HG03103 (cell line): ENCODE results near the gene SLC22A23.

ENCODE experiments used
- ATAC-seq: cut with Tn5 transposase; IDR thresholded peaks from one replicate; pipeline ENCODE4 v1.9.1; 2021; ENCODE audit warnings: low read depth; ENCODE audit not compliant: unreplicated experiment

The SLC22A23 gene

DNA sequence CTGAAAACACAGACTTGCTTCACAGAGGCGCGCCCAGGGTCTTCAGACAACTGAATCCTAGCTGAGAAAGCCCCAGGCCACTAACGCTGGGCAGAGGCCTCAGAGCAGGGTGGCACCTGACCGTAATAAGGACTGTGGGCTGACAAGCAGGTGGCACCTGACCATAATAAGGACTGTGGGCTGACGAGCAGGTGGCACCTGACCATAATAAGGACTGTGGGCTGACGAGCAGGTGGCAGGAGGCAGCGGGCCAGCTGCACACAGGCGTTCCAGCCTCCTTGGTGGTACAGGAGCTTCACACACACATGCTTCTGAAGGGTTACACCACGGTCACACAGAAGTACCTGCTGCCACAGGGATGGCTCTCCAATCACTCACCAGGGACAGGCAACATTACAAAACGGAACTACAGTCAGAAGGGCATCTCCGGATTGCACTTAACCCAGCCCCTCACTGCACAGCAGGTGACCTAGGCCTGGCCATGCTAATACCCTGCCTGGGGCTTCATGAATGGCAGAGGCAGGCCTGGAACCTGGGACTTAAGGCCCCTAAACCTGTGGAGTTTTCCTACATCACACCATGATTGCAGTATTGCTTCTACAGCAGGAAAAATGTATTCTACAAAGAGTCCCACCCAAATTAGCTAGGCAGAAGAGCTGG is 147.3 kb downstream of the SLC22A23 start:
- ATAC-seq: no peak

DNA sequence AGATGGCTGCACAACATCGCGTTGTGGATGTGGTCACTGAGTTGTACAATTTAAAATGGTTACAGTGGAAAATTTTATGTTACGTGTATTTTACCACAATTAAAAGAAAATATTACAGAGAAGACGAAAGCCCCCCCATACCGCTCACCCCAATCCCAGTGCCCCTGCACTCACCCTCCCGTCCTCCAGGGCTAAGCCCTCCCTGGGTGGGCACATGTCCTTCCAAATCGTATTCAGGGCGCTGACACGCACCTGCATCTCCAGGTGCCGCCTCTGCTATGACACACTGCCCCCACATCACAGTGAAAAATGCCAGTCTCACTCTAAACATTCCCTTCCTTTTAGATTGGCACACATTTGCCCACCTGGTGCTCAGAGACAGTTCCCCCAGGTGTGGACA is 148.7 kb downstream of the SLC22A23 start:
- no peak for ATAC-seq

DNA sequence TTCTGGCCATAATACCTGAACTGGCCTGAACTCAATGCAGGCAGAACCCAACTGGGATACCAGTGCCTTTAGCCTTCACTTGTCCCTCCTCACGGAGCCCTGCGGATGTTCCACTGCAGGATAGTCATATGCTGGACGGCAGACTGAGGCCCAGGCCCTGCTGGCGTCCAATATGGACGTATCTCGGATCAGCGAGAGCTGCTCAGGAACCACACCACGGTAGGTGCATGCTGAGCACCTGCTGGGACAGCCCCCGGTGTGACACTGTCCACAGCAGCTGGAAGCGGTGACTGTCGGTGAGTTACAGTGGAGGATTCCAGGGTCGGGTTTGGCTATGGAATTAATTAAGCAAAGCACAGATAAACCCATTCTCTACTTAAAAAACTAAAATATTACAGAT is 149.4 kb downstream of the SLC22A23 start:
- no peak for ATAC-seq

DNA sequence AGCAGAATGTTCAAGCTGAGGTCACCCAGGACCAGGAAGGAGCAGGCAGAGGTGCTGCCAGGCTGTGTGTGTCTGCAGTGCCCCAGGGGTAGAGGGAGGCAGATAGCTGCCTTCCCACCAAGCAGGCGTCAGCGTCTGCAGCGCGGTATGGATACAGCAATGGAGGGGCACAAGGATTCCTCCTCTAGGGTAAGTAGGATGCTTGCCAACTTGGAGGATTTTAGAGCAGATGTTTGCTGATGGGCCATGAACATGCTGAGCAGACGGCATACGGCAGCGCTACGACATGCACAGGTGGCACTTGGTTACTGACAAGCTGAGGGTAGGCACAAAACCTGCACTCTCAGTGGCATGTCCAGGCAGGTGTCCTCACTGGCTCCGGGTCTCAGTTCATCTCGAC is 150.0 kb downstream of the SLC22A23 start:
- no peak for ATAC-seq

DNA sequence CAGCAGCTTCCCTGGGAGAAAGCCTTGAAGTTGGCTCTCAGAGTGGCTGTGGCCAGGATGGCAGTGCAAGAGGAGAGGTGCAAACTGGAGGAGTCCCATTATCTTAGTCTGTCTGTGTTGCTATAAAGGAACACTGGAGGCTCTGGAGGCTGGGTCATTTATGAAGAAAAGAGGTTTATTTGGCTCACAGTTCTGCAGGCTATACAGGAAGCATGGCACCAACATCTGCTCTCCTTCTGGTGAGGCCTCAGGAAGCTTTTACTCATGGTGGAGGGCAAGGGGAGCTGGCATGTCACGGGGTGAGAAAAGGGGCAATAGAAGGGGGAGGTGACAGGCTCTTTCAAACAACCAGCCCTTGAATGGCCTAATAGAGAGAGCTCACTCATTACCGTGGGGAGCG is 151.0 kb downstream of the SLC22A23 start:
- no peak for ATAC-seq

DNA sequence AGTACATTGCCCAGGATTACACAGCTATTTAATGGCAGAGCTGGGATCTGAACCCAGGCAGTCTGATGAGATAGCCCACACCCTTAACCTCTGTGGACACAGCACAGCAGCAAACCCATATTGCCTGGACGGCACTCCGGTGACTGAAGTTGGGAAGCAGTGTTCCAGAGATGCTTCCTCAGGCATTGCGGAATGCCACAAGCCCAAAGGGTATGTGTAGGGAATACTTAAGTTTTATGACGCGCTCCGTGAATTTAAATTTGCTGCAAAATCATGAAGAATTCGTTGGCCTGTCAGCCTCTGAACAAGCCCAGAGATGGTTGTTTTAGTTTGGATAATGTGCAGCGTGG is 151.7 kb downstream of the SLC22A23 start:
- ATAC-seq: no peak

DNA sequence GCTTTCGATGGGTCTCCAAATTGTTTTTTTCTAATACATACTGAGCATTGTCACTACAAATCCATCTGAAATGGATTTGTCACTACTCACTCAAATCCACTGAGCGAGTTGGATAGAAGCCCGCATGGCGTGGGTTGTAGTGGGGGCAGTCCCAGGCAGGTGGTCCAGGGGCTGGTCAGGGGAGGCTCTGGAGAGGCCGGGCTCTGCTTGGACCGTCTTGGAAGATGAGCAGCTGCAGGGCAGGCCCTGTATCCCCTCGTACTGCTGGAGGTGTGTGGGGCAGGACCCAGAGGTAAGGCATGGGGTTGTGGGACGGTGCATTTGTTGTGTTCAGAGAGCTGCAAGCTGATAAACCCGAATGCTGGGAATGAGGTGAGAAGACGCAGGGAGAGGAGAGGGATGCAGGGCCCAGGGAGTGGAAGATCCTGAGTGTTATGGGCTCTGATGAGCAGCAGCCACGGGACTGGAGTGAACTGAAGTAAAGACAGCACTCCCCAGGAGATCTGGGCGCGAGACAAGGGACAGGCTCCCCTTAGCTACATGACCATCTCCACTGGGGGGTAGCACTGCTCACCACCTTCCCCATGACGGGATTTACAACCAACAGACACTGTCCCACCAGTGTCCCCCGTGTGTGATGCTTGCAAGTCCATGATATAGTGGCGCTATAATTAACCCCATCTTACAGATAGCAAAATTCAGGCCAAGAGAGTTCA is 152.2 kb downstream of the SLC22A23 start:
- ATAC-seq: no peak

DNA sequence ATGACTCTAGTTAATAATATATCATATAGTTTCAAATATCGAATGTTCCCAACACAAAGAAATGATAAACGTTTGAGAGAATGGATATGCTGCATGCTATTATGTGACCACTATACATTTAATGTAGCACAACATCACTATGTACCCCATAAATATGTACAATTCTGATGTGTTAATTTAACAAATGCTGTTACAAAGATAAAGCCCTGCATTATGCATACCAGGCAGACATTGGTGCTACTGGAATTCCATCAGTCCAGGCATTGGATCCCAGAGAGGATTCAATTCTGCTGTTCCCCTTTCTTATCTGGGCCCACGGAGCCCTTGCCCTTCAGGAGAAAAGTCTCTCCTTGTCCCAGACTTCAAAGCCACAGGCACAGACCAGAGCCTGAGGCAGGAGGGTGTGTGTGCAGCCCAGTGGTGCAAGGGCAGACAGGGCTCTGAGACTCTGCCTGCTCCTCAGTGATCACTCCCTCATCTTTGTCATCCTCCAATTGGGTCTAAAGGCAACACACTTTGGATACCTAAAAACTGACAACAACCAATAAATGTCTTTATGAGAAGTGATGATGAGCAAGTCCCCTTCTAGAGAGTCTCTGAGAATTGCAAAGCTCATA is 152.9 kb downstream of the SLC22A23 start:
- ATAC-seq: no peak

DNA sequence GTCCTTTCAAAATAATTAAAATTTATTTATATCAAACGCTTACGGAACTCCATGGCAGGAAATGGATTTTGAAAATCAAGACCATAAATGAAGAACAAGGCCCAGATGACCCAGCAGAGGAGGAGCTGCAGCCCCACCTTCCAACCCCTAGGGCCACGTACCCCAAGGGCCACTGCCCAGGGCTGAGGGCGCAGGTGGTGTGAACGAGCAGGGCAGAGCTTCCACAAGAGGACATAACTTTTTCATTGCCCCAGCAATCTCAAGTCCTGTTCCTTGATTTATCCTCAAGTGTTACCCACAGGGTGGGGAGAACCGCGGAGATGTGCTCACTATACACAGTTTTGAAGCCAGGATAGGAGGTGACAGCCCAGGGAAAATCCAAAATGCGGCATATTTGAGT is 155.3 kb downstream of the SLC22A23 start:
- ATAC-seq: no peak

DNA sequence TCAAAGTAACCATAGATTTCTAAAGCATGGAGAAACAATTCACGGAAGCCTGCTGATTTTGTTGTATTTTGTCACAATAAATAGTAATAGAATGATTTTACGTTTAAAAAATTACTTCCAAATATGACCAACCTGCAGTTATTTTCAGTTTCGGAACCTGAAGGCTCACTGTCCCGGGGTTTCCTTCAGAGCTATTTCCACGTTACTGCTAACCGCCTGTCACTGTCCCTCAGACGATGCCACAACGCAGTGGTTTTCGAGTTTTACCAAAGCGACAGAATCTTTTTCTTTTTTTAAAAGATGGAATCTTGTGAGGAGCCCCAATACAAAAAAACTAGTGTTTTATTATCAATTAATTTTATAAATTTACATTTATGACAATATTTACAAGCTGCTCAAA is 157.6 kb downstream of the SLC22A23 start:
- no peak for ATAC-seq

DNA sequence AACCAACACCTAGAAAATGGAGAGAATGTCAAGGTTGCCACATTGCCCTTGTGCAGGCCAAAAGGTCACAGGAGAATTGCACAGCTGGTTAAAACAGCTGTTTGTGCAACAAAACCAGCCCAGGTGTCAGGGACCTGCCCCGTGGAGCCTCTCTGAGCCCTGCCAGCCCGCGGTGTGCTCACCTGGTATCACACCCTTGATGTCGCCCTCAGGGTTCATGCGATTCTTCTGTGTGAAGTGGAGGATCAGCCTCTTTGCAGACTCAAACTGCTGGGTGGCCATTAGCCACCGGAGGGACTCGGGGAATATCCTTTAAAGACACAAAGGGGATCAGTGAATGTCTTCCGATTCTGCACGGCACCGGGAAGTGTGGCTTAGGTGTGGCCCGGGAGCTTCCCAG is 158.9 kb downstream of the SLC22A23 start:
- ATAC-seq: no peak

DNA sequence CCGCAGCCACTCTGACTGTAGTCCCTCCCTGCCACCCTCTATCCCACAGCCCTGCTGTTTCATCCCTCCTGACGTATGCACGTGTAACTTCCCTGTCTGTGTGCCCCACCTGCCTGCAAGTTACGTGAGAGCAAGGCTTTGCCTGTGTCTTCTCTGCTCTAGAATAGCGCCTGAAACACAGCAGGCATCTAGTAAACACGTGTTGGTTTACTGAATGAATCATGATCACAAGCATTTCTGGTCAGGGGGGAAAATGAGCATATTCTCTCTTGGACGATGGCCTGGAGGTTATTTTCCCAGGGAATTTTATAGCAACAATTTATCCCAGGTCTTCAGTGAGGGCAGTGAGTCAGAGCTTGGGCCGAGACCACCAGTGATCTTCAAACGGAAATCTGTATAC is 159.8 kb downstream of the SLC22A23 start:
- no peak for ATAC-seq

DNA sequence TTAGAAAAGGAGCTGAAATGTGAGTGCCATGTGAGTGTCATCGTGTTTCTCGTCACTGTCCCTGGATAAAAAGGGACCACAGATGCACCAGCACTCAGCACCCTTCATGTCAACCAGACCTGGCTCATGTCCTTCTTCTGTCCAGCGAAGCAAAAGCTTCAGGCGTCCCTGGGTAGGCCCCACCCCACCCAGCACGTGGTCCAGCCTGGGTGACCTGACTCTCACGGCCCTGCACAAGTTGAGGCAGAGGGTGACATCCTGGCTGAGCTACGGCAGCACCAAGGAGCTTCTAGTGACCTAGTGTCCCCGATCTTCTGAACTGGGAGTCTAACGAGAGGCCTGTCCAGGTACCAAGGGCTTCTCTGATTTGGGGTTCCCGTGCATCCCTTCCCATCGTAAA is 160.3 kb downstream of the SLC22A23 start:
- ATAC-seq: no peak

DNA sequence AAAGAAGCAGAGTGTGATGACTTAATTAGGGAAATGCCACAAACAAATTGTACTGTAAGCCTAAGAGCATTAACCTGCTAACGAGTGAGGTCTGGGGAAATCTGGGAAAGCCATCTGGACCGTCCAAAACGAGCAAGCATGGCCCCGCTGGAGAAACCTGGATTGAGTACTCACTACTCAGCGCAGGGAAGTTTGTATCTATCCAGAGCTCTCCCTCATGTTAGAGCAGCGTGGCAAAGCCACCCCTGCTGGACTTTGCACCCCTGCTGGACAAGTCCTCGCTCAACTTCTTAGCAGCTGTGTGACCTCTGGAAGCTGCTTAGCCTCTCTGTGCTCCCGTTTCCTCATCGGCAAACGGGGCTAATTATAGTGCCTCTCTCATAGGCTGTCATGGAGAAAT is 160.8 kb downstream of the SLC22A23 start:
- ATAC-seq: no peak

DNA sequence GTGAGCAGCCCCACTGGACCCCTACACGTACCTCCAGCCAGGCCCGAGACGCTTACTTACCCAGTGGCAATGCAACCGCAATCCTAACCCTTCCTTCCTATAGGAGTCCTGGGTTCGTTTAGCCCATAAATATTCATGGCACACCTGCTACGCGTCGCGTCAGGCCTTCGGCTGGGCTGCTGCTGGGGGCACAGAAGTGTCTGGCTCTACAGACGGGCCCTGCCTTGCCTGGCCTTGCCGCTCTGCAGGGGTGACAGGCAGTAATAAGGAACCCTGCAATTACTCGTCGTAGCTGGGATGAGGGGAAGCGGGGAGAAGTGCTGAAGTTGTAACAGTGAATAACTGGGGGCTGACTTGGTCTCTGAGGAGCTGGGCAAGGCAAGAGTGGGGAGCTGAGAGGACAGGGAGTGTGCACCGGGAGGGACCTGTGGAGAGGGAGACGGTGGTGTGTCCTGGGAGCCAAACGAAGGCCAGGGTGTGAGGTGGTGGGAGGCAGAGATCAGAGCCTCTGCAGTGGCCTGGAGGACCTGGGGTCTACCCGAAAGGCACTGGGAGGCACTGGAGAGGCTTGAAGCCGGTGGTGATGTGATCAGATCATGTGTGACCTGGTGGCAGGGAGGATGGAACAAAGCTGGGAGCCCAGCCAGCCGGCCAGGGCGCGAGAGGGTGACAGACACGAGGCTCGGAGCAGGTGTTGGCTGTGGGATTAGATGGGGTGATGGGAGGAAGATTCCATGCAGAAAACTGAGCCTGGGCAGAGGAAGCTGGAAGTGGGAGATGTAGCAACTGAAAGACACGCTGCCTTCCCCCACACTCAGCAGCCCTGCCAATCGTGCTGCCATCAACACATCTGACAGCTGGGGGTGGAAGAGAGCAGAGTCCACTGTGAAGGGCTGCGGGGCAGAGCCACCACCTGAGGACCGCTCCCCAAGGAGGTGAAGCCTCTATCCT is 161.7 kb downstream of the SLC22A23 start:
- ATAC-seq: no peak

DNA sequence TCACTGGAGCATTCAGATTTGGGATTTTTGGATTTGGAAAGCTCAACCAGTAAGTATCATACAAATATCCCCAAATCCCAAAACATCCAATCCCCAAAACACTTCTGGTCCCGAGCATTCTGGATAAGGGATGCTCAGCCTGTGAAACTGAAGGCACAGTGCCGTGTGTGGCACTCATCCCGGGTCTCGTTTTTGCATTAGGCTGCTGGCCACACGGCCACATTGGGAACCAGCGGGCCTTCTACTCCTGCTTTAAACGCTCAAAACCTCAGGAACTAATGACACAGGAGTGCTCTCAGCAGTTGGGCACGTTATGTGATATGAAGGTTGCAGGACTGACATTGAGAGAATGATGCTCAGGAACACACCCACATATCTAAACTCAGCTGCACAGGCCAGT is 162.5 kb downstream of the SLC22A23 start:
- ATAC-seq: no peak

DNA sequence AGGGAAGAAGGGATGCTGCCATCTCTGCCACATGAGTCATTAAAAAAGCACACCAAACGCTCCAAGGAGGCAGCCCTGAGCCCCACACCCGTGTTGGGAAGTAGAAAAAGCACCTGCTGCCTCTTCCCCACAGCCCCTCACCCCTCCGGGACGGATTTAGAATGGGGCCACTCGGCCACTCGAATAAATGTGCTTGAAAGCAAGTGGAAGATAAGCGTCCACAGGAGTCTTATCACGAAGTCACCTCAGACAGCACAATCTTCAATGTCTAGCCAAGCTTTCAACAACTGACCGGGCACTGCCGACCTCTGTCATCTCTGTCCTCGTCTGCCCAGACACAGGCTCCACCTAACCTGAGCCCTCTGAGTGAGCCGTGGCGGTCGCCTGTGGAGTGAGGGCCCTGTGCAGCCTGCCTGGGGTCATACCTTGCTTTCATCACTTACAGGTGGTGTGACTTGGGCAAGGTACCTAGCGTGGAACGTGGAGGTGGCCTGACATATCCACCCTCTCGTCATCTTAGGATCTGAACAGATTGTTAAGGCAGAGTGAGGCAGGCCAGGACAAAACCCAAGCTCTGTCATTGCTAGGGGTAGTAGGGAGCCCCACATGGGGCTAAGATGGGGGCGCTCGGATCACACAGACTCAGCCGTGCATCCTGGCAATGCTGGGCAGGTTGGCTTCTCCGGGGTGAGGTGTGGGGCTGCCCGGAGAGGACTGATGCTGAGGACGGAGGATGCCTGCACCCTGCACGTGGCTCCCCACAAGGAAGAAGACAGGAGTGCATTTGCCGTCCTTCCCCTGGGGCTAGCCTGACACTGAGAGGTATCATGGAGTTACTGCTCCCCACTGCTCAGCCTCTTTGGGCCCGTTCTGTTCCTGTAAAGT is 163.3 kb downstream of the SLC22A23 start:
- ATAC-seq: no peak

DNA sequence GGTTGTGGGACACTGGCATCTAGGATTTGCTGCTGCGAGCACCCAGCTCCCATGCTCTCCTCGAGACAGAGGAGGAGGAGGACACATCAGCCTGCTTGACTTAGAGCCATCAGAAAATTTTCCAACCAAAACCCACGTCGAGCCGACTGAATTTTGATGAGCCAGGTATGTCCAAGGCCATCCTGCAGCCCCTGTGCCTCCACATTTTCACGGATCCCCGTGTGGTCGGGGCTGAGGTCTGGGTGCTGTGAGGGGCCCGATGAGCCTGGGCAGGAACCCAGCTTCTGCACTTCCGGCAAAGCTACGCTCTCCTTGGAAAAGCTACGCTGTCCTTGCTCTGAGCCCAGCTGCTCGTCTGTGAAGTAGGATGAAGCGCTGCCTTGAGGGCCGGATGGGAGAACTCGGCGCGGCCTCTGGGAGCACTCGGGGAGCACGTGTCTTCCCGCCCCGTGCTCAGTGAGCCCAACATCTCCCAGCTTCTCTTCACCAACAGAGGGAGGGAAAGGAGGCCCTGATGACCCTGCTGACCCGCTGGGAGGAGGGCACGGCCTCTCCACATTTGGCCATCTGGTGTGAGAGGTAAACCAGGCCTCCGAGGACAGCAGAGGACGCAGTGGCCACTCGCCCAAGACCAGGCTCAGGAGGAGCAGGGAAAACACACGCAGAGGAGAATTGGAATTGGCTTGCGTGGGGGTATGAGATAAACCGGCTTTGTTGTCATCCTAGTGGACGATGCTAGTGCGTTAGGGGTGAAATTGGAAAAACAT is 164.2 kb downstream of the SLC22A23 start:
- ATAC-seq: no peak

DNA sequence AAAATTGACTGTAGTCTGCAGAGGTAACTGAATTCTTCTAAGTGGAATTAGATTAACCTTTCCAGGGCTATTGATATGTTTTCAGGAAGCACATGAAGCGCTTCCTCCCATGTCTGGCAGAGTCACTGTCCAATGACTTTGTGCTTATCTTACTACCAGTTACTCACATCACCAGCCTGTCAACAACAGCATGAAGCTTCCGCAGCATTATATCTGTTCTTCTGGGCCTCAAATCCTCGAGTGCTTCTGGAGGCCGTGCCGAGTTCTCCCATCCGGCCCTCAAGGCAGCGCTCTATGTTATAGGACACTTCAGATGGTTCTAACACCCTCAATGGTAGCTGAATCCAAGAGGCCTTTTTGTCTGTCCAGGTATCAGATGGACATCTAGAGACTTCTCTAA is 164.9 kb downstream of the SLC22A23 start:
- ATAC-seq: no peak
